ENCODE results near the gene KLF15.

KLF15 gene

DNA sequence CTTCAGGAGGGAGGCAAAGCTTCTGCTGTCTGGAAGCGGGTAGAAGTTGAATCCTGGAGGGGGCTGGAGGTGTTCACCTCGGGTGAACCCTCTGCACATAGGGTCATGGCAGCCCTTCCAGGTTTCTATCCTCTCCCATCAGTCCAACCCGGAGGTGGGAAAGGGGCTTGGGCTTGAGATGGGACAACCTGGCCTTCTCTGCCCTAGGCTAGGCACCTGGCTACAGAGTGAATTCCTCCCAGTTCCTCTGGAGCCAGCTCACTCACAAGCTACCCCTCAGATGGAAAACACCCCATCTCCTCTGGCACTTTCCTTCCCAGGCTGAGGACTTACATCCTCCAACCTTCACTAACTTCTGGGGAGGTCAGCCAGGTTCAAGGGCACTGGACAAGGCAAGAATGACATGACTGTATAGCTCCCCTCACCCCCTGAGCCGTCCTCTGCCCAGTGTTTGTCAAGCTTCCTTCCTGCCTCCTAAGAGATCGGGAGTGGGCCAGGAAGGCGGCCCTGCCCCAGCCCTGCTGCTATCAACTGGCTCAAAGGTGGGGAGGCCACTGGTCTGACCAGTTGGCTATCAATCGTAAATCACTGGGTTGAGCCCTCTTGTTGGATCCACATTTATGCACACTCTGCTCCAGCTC is 45.8 kb downstream of the KLF15 start:
- Histone ChIP-seq H3K4me3 (ENCODE audit: low read depth, low read length) (no peak overlapping the region), H3K4me1 (ENCODE audit: control insufficient read depth, insufficient read depth, low read length, unreplicated experiment) (no peaks in the 10 kb centered on the region), H3K36me3 (ENCODE audit: insufficient read depth, low read length) (no peaks in the 10 kb centered on the region), H3K27ac (ENCODE audit: low read depth, low read length) (no peak overlapping the region), H3K27me3 (ENCODE audit: insufficient read depth, low read length) (no peaks in the 10 kb centered on the region), H3K79me2 (ENCODE audit: control insufficient read depth, insufficient read depth, low read length, unreplicated experiment) (no peaks in the 10 kb centered on the region), H2AFZ (ENCODE audit: low read length, unreplicated experiment) (no peak overlapping the region)

DNA sequence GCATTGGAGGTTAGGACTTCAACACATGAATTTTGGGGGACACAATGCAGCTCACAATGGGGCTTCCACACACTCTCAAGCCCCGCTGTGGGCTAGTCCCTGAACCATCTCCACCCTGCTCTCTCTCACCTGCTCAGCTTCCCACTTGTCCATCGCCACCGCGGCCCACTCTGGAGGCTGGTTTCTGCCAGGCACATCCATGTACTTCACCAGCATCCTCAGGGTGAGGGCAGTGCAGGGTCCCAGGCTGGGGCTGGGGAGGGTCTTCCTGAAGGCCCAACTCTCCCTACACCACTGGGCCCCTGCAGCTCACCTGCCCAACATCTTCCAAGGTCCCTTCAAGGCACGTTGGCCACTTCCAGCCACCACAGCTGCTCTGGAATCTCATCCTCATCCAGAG is 46.4 kb downstream of the KLF15 start:
- Histone ChIP-seq H3K4me1 (ENCODE audit: control insufficient read depth, insufficient read depth, low read length, unreplicated experiment) (peaks cover under 1% of the 10 kb centered on the region), H3K27me3 (ENCODE audit: insufficient read depth, low read length) (no peaks in the 10 kb centered on the region), H2AFZ (ENCODE audit: low read length, unreplicated experiment) (no peak overlapping the region), H3K36me3 (ENCODE audit: insufficient read depth, low read length) (no peaks in the 10 kb centered on the region), H3K4me3 (ENCODE audit: low read depth, low read length) (no peak overlapping the region), H3K27ac (ENCODE audit: low read depth, low read length) (no peak overlapping the region), H3K79me2 (ENCODE audit: control insufficient read depth, insufficient read depth, low read length, unreplicated experiment) (no peaks in the 10 kb centered on the region)

DNA sequence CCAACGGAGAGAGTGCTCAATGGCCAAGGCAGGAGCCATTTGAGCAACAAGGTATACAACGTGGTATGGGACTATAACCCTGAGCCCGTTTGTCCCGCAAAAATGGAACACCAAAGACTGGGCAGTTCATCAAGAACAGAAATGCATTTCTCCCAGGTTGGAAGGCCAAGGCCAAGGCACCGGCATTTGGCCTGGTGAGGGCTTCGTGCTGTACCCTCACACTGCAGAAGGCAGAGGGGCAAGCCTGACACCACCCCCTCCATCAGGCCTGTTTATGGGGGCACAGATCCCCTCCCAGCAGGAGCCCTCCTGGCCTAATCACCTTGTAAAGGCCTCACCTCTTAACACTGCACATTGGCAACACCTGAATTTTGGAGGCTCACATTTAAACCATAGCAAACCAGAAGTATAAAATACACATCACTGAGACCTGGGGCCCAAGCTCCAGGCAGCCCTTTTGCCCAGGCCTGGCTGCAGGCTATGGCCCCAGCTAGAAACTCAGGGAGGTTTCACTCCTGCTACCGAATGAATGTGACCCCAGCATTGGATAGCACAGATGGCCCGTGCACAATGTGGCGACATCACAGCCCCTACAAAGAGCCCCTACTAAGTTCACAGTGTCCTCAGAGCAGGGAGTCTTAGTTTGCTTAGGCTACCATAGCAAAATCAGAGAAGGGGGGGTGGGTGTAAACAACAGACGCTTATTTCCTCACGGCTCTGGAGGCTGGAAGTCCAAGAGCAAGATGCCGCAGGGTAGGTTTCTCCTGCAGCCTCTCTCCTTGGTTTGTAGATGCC is 47.1 kb downstream of the KLF15 start:
- Histone ChIP-seq H3K27ac (ENCODE audit: low read depth, low read length) (no peak overlapping the region), H3K79me2 (ENCODE audit: control insufficient read depth, insufficient read depth, low read length, unreplicated experiment) (no peaks in the 10 kb centered on the region), H3K4me1 (ENCODE audit: control insufficient read depth, insufficient read depth, low read length, unreplicated experiment) (peaks cover 8% of the 10 kb centered on the region), H3K27me3 (ENCODE audit: insufficient read depth, low read length) (no peaks in the 10 kb centered on the region), H3K4me3 (ENCODE audit: low read depth, low read length) (no peak overlapping the region), H2AFZ (ENCODE audit: low read length, unreplicated experiment) (no peak overlapping the region), H3K36me3 (ENCODE audit: insufficient read depth, low read length) (no peaks in the 10 kb centered on the region)

DNA sequence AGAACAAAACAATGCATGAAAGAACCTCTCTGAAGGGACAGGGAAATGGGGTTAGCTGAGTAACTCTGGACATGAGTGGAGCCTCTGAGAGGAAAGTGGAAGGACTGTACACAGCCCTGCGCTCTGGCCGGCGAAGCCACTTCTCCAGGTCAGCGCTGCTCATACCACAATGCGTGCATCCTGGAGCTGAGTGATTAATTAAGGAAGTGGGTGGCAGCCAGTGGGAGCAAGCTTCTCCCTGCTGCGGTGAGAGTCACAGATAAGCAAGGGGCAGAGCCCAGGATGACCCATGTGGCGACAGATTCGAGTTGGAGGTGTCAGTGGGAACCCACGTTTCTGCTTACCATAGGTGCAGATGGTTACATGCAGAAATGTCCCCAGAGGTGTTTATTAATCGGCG is 48.0 kb downstream of the KLF15 start:
- no peak overlapping the region for H3K27ac ChIP-seq (ENCODE audit: low read depth, low read length)
- peaks cover 8% of the 10 kb centered on the region for H3K4me1 ChIP-seq (ENCODE audit: control insufficient read depth, insufficient read depth, low read length, unreplicated experiment)
- H3K36me3 ChIP-seq (ENCODE audit: insufficient read depth, low read length), result no peaks in the 10 kb centered on the region
- no peaks in the 10 kb centered on the region for H3K27me3 ChIP-seq (ENCODE audit: insufficient read depth, low read length)
- H3K4me3 ChIP-seq (ENCODE audit: low read depth, low read length), result no peak overlapping the region
- H3K79me2 ChIP-seq (ENCODE audit: control insufficient read depth, insufficient read depth, low read length, unreplicated experiment), result no peaks in the 10 kb centered on the region
- no peak overlapping the region for H2AFZ ChIP-seq (ENCODE audit: low read length, unreplicated experiment)

- Histone ChIP-seq H3K36me3 (ENCODE audit: insufficient read depth, low read length) (no peaks in the 10 kb centered on the region), H2AFZ (ENCODE audit: low read length, unreplicated experiment) (no peak overlapping the region), H3K4me3 (ENCODE audit: low read depth, low read length) (no peak overlapping the region), H3K27ac (ENCODE audit: low read depth, low read length) (no peak overlapping the region), H3K79me2 (ENCODE audit: control insufficient read depth, insufficient read depth, low read length, unreplicated experiment) (no peaks in the 10 kb centered on the region), H3K4me1 (ENCODE audit: control insufficient read depth, insufficient read depth, low read length, unreplicated experiment) (peaks cover 8% of the 10 kb centered on the region), H3K27me3 (ENCODE audit: insufficient read depth, low read length) (no peaks in the 10 kb centered on the region)
Observed at GRCh38 chr3:126308394-126309125, 48.6 kb downstream of the KLF15 start.

DNA sequence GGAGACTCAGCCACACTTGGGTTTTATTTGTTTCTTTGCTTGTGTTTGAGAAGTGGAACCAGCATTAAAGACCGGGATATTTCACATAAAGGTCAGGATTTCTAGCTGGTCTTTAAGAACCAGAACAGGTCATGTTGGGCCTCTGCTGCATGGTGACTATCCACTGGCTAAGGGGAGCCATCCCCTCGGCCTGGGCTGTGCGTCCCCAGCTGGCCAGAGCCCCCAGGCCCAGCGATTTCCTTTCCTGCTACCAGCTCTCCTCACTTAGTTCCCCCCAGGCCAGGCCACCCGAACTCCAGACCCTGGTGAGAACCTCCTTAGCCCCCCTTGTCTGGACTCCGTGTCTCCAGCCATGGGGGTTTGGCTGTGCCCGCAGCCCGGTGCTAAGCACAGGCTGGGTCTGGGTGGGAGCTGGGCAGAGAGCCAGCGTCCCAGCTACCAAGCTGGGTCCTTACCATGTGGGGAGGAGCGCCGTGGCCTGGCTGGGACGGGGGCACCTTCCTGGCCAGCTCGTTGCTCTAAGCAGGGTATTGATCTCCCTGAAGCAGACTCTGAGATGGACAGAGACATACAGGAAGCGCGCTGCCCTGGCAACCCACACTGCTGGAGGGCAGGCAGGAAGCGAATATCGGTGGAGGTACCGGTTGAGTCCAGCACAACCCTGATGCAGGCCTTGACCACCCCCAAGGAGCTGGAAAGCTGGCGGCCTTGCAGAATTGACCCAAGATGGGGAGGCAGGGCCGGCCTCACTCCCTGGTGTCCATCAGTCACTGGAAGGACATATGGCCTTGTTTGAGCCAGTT is 49.4 kb downstream of the KLF15 start:
- Histone ChIP-seq H3K4me3 (ENCODE audit: low read depth, low read length) (no peak overlapping the region), H3K27me3 (ENCODE audit: insufficient read depth, low read length) (no peaks in the 10 kb centered on the region), H3K4me1 (ENCODE audit: control insufficient read depth, insufficient read depth, low read length, unreplicated experiment) (peaks cover 8% of the 10 kb centered on the region), H3K79me2 (ENCODE audit: control insufficient read depth, insufficient read depth, low read length, unreplicated experiment) (no peaks in the 10 kb centered on the region), H3K27ac (ENCODE audit: low read depth, low read length) (no peak overlapping the region), H3K36me3 (ENCODE audit: insufficient read depth, low read length) (no peaks in the 10 kb centered on the region; the same call in 1 of the 2 replicates), H2AFZ (ENCODE audit: low read length, unreplicated experiment) (no peak overlapping the region)

DNA sequence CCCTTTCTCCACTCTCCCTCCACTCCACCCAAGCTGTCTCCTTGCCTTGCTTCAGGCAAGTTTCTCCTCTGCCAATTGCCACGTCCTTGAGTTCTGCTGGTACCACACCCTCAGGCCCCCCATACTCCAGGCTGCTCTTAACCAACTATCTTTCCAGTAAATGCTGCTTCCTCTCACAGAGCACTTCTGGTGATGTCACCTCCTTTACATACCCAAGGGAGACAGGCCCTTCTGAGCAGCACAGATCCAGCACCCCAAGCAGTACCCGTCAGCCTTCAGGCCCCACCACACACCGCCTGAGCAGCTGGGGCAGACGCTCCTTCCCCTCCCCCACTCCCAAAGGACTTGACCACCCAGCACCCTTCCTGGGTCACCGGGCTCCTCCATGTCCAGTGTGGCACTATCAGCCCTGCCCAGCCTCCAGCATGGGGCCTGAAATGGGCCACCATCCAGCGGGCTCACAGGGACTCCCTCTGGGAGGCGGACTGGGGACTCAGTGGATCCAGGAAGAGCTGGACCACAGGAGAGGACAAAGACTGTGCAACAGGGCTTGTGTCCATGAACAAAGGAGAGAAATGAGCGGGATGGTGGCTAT is 50.2 kb downstream of the KLF15 start:
- no peaks in the 10 kb centered on the region for H3K27me3 ChIP-seq (ENCODE audit: insufficient read depth, low read length)
- H3K4me1 ChIP-seq (ENCODE audit: control insufficient read depth, insufficient read depth, low read length, unreplicated experiment), result peaks cover 8% of the 10 kb centered on the region
- H3K4me3 ChIP-seq (ENCODE audit: low read depth, low read length), result no peak overlapping the region
- H3K79me2 ChIP-seq (ENCODE audit: control insufficient read depth, insufficient read depth, low read length, unreplicated experiment), result no peaks in the 10 kb centered on the region
- no peaks in the 10 kb centered on the region; the same call in 1 of the 2 replicates for H3K36me3 ChIP-seq (ENCODE audit: insufficient read depth, low read length)
- H3K27ac ChIP-seq (ENCODE audit: low read depth, low read length), result no peak overlapping the region
- H2AFZ ChIP-seq (ENCODE audit: low read length, unreplicated experiment), result no peak overlapping the region

GRCh38 chr3:126306397-126306796 is 50.8 kb downstream of the KLF15 start:
- Histone ChIP-seq H3K79me2 (ENCODE audit: control insufficient read depth, insufficient read depth, low read length, unreplicated experiment) (no peaks in the 10 kb centered on the region), H3K27me3 (ENCODE audit: insufficient read depth, low read length) (no peaks in the 10 kb centered on the region), H2AFZ (ENCODE audit: low read length, unreplicated experiment) (no peak overlapping the region), H3K36me3 (ENCODE audit: insufficient read depth, low read length) (no peaks in the 10 kb centered on the region; the same call in 1 of the 2 replicates), H3K4me3 (ENCODE audit: low read depth, low read length) (no peak overlapping the region), H3K4me1 (ENCODE audit: control insufficient read depth, insufficient read depth, low read length, unreplicated experiment) (peaks cover 8% of the 10 kb centered on the region), H3K27ac (ENCODE audit: low read depth, low read length) (no peak overlapping the region)

DNA sequence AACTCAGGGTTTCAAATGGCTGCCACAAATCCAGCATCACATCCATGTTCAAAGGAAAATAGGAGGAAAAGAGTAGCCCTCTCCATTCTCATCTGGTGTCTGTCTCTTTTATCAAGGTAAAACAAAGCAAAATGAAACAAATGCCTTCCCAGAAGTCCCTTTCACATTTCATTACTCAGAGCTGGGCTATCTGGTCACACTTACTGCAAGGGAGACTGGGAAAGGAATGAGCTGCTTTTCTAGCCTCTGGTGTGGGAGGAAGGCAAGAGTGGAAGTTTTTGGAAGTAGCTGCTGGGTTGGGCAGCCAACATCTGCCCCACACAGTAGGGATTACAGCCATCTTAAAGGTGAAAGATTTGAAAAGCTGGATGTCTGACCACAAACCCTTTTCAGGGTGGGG is 51.8 kb downstream of the KLF15 start:
- Histone ChIP-seq H3K27ac (ENCODE audit: low read depth, low read length) (peak overlapping the region; percentile 41; the same call in 1 of the 2 replicates), H3K27me3 (ENCODE audit: insufficient read depth, low read length) (no peaks in the 10 kb centered on the region), H3K4me3 (ENCODE audit: low read depth, low read length) (no peak overlapping the region), H2AFZ (ENCODE audit: low read length, unreplicated experiment) (no peak overlapping the region), H3K4me1 (ENCODE audit: control insufficient read depth, insufficient read depth, low read length, unreplicated experiment) (peaks cover 8% of the 10 kb centered on the region), H3K79me2 (ENCODE audit: control insufficient read depth, insufficient read depth, low read length, unreplicated experiment) (no peaks in the 10 kb centered on the region), H3K36me3 (ENCODE audit: insufficient read depth, low read length) (no peaks in the 10 kb centered on the region; the same call in 1 of the 2 replicates)

DNA sequence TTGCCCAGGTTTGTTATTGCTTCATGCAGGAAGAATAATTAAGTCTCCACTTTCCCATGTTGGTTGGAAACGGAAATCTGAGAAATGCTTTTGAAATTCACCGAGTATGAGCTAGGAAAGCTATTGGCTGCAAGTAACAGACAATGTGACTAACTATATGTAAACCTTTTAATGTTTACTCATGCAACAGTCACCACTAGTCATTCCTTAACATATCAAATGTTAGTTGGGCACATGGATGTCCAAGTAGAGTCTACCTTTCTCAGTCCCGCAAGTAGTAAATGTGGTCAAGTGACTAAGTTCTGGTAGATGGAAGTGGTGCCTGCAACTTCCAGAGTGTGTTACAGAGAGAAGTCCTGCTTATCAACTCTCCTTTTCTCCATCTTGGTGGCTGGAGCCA is 52.5 kb downstream of the KLF15 start:
- Histone ChIP-seq H3K36me3 (ENCODE audit: insufficient read depth, low read length) (no peaks in the 10 kb centered on the region; the same call in 1 of the 2 replicates), H3K79me2 (ENCODE audit: control insufficient read depth, insufficient read depth, low read length, unreplicated experiment) (no peaks in the 10 kb centered on the region), H2AFZ (ENCODE audit: low read length, unreplicated experiment) (no peak overlapping the region), H3K4me1 (ENCODE audit: control insufficient read depth, insufficient read depth, low read length, unreplicated experiment) (peaks cover 8% of the 10 kb centered on the region), H3K27me3 (ENCODE audit: insufficient read depth, low read length) (no peaks in the 10 kb centered on the region), H3K4me3 (ENCODE audit: low read depth, low read length) (no peak overlapping the region), H3K27ac (ENCODE audit: low read depth, low read length) (no peak overlapping the region; the same call in 1 of the 2 replicates)

Data from ACC112 (cell line).